Measurements from ENCODE around the gene MINDY2. TPM values are rescaled to one million over a fixed set of nuclear protein-coding genes. Genes with fewer than 3 reads are reported as not detected.

The MINDY2 gene
- total and polyA plus RNA-seq, 9 of the 15 experiments (the other 6 are each of a cell fraction or from before 2014, with no cell fraction given) = 2.4 to 15.3 (median 7.2) TPM

DNA sequence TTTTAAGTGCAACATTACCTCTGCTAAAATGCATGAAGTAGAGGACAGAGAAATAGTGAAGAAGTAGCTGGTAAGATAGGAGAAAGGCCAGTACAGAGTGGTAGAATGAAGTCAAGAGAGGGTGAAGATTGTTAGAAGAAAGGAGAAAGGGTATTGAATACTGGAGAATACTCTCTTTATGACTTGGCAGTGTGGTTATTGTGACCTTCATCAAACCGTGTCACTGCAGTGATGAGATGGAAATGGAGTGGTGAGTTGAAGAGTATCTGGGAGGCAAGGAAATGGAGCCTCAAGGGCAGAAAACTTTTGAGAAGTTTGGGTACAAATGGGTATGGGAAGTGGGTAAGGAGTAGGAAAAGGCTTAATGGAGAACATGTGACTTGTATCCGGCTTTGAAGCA, 24.7 kb downstream of the MINDY2 start:
- FAIRE-seq (no peak), ATAC-seq (no peak; the same call in 2 of the 3 replicates), DNase-seq (ENCODE audit: extremely low read depth in 1 of 4, low spot score in 3 of 4) (no peak)
- Histone ChIP-seq H3K27ac (ENCODE audit: extremely low read depth, low read depth, low read length) (no peak overlapping the region), H3K9ac (ENCODE audit: insufficient read depth in 1 of 2, low read depth in 2 of 2, low read length in 2 of 2) (no peak overlapping the region), H3K9me1 (ENCODE audit: control insufficient read depth, insufficient read depth, low read length) (no peaks in the 10 kb centered on the region), H3K4me2 (ENCODE audit: insufficient read depth, low read length) (no peak overlapping the region), H2AFZ (ENCODE audit: low read depth, low read length) (no peak overlapping the region), H3K4me3 (no peak overlapping the region), H3K4me1 (replicated peaks in 1 of 2; ENCODE audit: control insufficient read depth in 2 of 2, insufficient read depth in 2 of 2, low read length in 2 of 2) (no peaks in the 10 kb centered on the region; a peak in 1 of 5 replicates), H3K27me3 (ENCODE audit: control insufficient read depth in 2 of 2, insufficient read depth in 2 of 2, low read length in 2 of 2) (no peaks in the 10 kb centered on the region), H3K36me3 (ENCODE audit: control insufficient read depth, insufficient read depth, low read length) (peaks cover 7% of the 10 kb centered on the region; the same call in 1 of the 3 replicates), H3K79me2 (ENCODE audit: control insufficient read depth, insufficient read depth, low read length) (peaks cover 4% of the 10 kb centered on the region; the same call in 1 of the 3 replicates), H3K9me3 (replicated peaks; ENCODE audit: control insufficient read depth, insufficient read depth, low read depth, low read length) (no peaks in the 10 kb centered on the region), H4K20me1 (replicated peaks; ENCODE audit: control insufficient read depth, insufficient read depth, low read length) (no peaks in the 10 kb centered on the region)
- intact Hi-C loops (cut with micrococcal nuclease) (no loop called here), in situ Hi-C loops (cut with MboI) (no loop called here)
- BruUV-seq (replicated peaks) = no TSS peak
- WGBS (ENCODE audit: insufficient coverage, low coverage, missing lambda C conversion rate) = 41% methylated on average over 2 of the region's 2 CpGs
- CTCF ChIA-PET (ENCODE audit: low intra/inter-chr PET ratio) = no interaction called here
- no peak for TF ChIP-seq ZNF239 (CRISPR knock-in tag; IDR thresholded peaks at IDR 0.05)
- TF ChIP-seq ZNF124 (CRISPR knock-in tag; IDR thresholded peaks at IDR 0.05) = no peak
- TF ChIP-seq, protein P1, sequence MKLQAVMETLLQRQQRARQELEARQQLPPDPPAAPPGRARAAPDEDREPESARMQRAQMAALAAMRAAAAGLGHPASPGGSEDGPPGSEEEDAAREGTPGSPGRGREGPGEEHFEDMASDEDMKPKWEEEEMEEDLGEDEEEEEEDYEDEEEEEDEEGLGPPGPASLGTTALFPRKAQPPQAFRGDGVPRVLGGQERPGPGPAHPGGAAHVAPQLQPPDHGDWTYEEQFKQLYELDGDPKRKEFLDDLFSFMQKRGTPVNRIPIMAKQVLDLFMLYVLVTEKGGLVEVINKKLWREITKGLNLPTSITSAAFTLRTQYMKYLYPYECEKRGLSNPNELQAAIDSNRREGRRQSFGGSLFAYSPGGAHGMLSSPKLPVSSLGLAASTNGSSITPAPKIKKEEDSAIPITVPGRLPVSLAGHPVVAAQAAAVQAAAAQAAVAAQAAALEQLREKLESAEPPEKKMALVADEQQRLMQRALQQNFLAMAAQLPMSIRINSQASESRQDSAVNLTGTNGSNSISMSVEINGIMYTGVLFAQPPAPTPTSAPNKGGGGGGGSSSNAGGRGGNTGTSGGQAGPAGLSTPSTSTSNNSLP (IDR thresholded peaks at IDR 0.05; ENCODE audit: borderline replicate concordance, low read depth, low read length) = no peak
- TF ChIP-seq BCOR (IDR thresholded peaks at IDR 0.05) = no peak
- no peak for TF ChIP-seq TCF3 (CRISPR knock-in tag; IDR thresholded peaks at IDR 0.05)
- TF ChIP-seq RBM15 (IDR thresholded peaks at IDR 0.05; ENCODE audit: insufficient read depth, low read length) = no peak
- no peak for TF ChIP-seq TGIF2 (CRISPR knock-in tag; IDR thresholded peaks at IDR 0.05)
- TF ChIP-seq ZC3H11A (IDR thresholded peaks at IDR 0.05; ENCODE audit: low read depth, low read length) = no peak
- TF ChIP-seq ZNF165 (CRISPR knock-in tag; IDR thresholded peaks at IDR 0.05; ENCODE audit: borderline replicate concordance) = no peak
- no peak for TF ChIP-seq NFE2 (IDR thresholded peaks at IDR 0.05; ENCODE audit: low read depth)
- TF ChIP-seq POLR2B (IDR thresholded peaks at IDR 0.05; ENCODE audit: low read depth, partially characterized antibody) = no peak
- TF ChIP-seq ERF (CRISPR knock-in tag; IDR thresholded peaks at IDR 0.05) = no peak
- POLR2A ChIA-PET = no interaction called here

All from K562 (cell line).